Erythroblast (primary cell): ENCODE results near the gene EMP3.
A peak's percentile ranks its signal among the peaks of the same experiment; 100 is the strongest.
"Not testable (repeated sequence)": the region's sequence is repeated elsewhere in the genome, so short reads cannot be mapped to it uniquely, and the experiment has no call there.

Experiments used
- DNase-seq, 2 experiments: peaks; one replicate each; lab custom pipeline; 2025; lab: John Stamatoyannopoulos, UW
- GATA1 ChIP-seq: IDR thresholded peaks from 2 replicates; pipeline ENCODE4 v1.6.1; 2011; ENCODE audit warnings: low read depth, mild to moderate bottlenecking, control low read depth, low read length, moderate library complexity
- POLR2A ChIP-seq: IDR thresholded peaks from 2 replicates; pipeline ENCODE4 v1.6.1; 2011; ENCODE audit warnings: mild to moderate bottlenecking, low read length

Gene EMP3

GRCh38 chr19:48303866-48304265 is 21.5 kb upstream of the EMP3 start:
- TF ChIP-seq POLR2A, result no peak
- TF ChIP-seq GATA1, result no peak

GRCh38 chr19:48308631-48309586 is 16.4 kb upstream of the EMP3 start:
- DNase-seq, result peak; percentile 42 to 66
- TF ChIP-seq GATA1 (no peak), POLR2A (no peak)

More at GRCh38 chr19:48303866-48304265, 21.5 kb upstream of the EMP3 start:
- DNase-seq, result no peak

GRCh38 chr19:48309731-48310130 is 15.6 kb upstream of the EMP3 start:
- DNase-seq, result peak in 1 of 2 experiments; percentile 25

DNA sequence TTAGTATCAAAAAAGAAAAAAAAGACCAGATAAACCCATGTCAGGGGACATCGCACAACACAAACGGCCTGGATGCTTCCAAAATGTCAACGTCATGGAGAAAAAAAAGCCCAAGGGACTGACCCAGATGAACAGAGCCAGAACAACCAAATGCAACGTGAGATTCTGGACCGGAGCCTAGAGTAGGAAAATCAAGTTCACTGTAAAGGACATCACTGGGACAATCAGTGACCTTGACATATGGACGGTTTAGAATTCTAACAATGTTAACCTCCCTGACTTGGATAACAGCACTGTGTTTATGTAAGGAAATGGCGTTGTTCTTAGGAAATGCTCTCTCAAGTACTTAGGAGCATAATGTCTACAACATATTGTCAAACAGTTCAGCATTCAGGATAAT is 15.1 kb upstream of the EMP3 start:
- DNase-seq, result no peak
- TF ChIP-seq POLR2A, result no peak
- no peak for TF ChIP-seq GATA1

- no peak for DNase-seq
- TF ChIP-seq POLR2A (no peak), GATA1 (no peak)
Observed at GRCh38 chr19:48311384-48311783, 14.0 kb upstream of the EMP3 start.

- no peak for TF ChIP-seq POLR2A
- no peak for TF ChIP-seq GATA1
Observed at GRCh38 chr19:48315712-48316111, 9.6 kb upstream of the EMP3 start.

DNA sequence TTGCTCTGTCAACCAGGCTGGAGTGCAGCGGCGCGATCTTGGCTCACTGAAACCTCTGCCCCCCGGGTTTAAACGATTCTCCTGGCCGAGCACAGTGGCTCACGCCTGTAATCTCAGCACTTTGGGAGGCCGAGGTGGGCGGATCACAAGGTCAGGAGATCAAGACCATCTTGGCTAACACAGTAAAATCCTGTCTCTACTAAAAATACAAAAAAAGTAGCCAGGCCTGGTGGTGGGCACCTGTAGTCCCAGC is 7.7 kb upstream of the EMP3 start:
- not testable (repeated sequence) for DNase-seq

More at GRCh38 chr19:48315712-48316111, 9.6 kb upstream of the EMP3 start:
- no peak for DNase-seq

- no peak for TF ChIP-seq GATA1
- no peak for TF ChIP-seq POLR2A
- no peak for DNase-seq
Observed at GRCh38 chr19:48318286-48318987, 6.9 kb upstream of the EMP3 start.

DNA sequence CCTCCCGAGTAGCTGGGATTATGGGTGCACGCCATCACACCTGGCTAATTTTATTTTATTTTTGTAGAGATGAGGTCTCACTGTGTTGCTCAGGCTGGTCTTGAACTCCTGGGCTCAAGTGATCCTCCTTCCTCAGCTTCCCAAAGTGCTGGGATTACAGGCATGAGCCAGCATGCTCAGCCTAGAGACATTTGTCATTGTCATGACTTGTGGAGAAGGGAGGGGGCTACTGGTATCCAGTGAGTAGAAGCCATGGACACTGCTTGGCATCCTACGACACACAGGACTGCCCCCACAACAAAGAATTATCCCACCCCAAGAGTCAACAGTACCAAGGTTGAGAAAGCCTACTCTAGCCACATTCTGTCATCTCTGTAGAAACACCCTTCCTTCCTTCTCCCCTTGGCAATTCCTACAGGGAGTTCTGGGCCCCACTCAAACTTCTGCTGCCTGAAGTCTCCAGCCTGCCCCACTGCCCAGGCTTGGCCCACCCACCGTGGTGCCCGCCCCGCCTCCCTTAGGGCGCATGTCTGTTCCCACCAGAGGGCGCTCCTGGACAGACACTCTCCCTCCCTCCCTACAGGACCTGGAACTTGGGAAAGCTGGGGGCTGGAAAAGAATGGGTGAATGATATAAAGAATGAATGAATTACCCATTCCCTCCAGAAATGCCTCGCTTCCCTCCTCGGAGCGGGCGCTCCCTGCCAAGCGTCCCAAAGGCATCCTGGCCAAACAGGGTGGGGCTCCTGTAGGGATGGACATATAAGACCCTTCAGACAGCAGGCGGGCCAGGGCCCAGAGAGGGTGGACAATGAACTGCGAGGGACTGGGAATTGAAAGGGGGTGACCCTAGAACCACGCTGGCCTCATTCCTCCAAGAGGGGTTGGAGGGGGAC is 5.5 kb upstream of the EMP3 start:
- no peak for TF ChIP-seq GATA1
- TF ChIP-seq POLR2A, result no peak
- peak; percentile 75 to 89 for DNase-seq

- peak; percentile 97 for DNase-seq
- no peak for TF ChIP-seq GATA1
- no peak for TF ChIP-seq POLR2A
Observed at GRCh38 chr19:48321372-48321621, 4.1 kb upstream of the EMP3 start.

DNA sequence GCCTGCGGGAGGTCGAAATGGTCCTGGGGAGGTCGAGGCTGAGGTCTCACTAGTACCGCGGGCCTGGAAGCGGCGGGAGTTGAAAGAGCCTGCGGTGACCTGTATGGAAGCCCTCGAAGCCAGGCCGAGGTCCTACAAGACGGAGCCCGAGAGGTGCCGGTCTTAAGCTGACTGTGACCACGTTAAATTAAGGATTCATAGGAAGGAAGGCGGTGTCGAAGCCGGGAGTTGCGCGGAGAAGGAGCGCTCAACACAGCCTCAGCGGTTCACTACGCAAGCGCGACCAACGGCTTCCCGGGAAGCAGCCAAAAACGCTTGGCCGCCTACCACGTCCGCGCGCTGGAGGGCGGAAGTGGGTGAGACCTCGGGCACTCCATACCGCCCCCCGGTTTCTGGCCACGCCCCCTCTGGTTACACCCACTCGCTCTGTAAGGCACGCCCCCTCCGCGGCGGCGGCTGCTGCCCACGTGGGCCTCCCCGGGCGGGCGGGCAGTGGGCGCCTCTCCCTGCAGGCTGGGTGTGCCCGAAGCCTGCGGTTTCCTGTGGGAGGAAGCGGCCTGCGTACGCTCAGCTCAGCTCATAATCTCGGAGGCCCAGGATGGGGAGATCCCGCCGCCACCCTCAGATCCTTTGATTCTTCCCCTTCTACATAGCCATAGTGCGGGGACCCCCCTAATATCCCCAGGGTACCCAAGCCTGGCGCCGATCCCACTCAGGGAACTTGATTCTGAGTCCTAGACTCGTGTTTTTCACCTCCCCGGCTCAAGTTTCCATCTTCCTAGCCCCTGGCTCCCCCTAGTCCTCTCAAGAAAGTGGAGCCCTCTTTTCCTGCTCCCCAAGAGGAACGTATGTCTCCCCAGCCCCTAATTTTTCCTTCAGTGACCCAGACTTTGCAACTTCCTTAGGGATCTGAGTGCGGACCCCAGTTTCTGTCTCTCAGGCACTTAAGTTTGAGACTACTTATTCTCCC is 3.4 kb upstream of the EMP3 start:
- TF ChIP-seq POLR2A (peak; percentile 97), GATA1 (no peak)
- DNase-seq, result peak; percentile 99 to 100

GRCh38 chr19:48329167-48329891 is 4.0 kb downstream of the EMP3 start:
- no peak for TF ChIP-seq GATA1
- TF ChIP-seq POLR2A, result no peak
- DNase-seq, result peak in 1 of 2 experiments; percentile 66
